Muscle layer of duodenum (tissue), 2 donors: Measurements from ENCODE around the gene ATG16L2.
"Not testable (repeated sequence)": the region's sequence is repeated elsewhere in the genome, so short reads cannot be mapped to it uniquely, and the experiment has no call there.

ENCODE experiments used
- H3K27ac ChIP-seq: one replicate; pipeline ENCODE4 v1.7.0; 2013; ENCODE audit warnings: mild to moderate bottlenecking, low read length
- H3K27me3 ChIP-seq: one replicate; pipeline ENCODE4 v1.7.0; 2013; ENCODE audit warnings: low read depth, mild to moderate bottlenecking, control low read depth, low read length
- H3K36me3 ChIP-seq, 2 donors: one replicate each; pipeline ENCODE4 v1.7.0; 2013; ENCODE audit warnings: low read length in 2 of 2, control low read depth in 1 of 2, mild to moderate bottlenecking in 1 of 2; ENCODE audit not compliant: insufficient read depth in 2 of 2, control insufficient read depth in 1 of 2
- H3K4me1 ChIP-seq, 2 donors: one replicate each; pipeline ENCODE4 v1.7.0; 2013; ENCODE audit warnings: low read length in 2 of 2, mild to moderate bottlenecking in 2 of 2, control low read depth in 1 of 2, moderate library complexity in 1 of 2; ENCODE audit not compliant: insufficient read depth in 2 of 2, control insufficient read depth in 1 of 2
- H3K4me3 ChIP-seq, 2 donors: one replicate each; pipeline ENCODE4 v1.7.0; 2013; ENCODE audit warnings: low read length in 2 of 2, low read depth in 1 of 2, mild to moderate bottlenecking in 1 of 2
- H3K9me3 ChIP-seq, 2 donors: one replicate each; pipeline ENCODE4 v1.7.0; 2013; ENCODE audit warnings: low read length in 2 of 2, control low read depth in 1 of 2, mild to moderate bottlenecking in 1 of 2; ENCODE audit not compliant: control insufficient read depth in 1 of 2
- donor health status: healthy.

The ATG16L2 gene

GRCh38 chr11:72808331-72808798 lies 5.8 kb upstream of the ATG16L2 start:
- Histone ChIP-seq H3K9me3 (no peaks in the 10 kb centered on the region), H3K36me3 (peaks cover 5 to 15% of the 10 kb centered on the region in 2 donors), H3K4me1 (peaks cover 7 to 11% of the 10 kb centered on the region in 2 donors), H3K27me3 (no peaks in the 10 kb centered on the region), H3K4me3 (no peak overlapping the region), H3K27ac (no peak overlapping the region)

- peaks cover 9 to 37% of the 10 kb centered on the region in 2 donors for H3K4me1 ChIP-seq
- H3K4me3 ChIP-seq, H3K9me3 ChIP-seq, H3K27me3 ChIP-seq, H3K27ac ChIP-seq: not testable (repeated sequence)
- H3K36me3 ChIP-seq: peaks cover 5 to 19% of the 10 kb centered on the region in 2 donors
Measured at GRCh38 chr11:72811686-72812085, 2.5 kb upstream of the ATG16L2 start.

GRCh38 chr11:72812604-72812966 lies 1.6 kb upstream of the ATG16L2 start:
- peaks cover 5 to 21% of the 10 kb centered on the region in 2 donors for H3K36me3 ChIP-seq
- peak overlapping the region; percentile 94 to 99 for H3K4me3 ChIP-seq
- H3K27ac ChIP-seq: peak overlapping the region; percentile 80
- no peaks in the 10 kb centered on the region for H3K27me3 ChIP-seq
- no peaks in the 10 kb centered on the region for H3K9me3 ChIP-seq
- peaks cover 9 to 39% of the 10 kb centered on the region in 2 donors for H3K4me1 ChIP-seq

GRCh38 chr11:72812967-72813739 lies 1.1 kb upstream of the ATG16L2 start:
- H3K27ac ChIP-seq: peak overlapping the region; percentile 80

GRCh38 chr11:72813740-72814285 lies 398 bp upstream of the ATG16L2 start:
- Histone ChIP-seq H3K4me3 (peak overlapping the region; percentile 94 to 99), H3K27ac (peak overlapping the region; percentile 80), H3K27me3 (no peaks in the 10 kb centered on the region), H3K36me3 (peaks cover 10 to 25% of the 10 kb centered on the region in 2 donors), H3K9me3 (no peaks in the 10 kb centered on the region), H3K4me1 (peaks cover 9 to 39% of the 10 kb centered on the region in 2 donors)

More at GRCh38 chr11:72812967-72813739, 1.1 kb upstream of the ATG16L2 start:
- Histone ChIP-seq H3K36me3 (peaks cover 5 to 25% of the 10 kb centered on the region in 2 donors), H3K4me1 (peaks cover 9 to 39% of the 10 kb centered on the region in 2 donors), H3K9me3 (no peaks in the 10 kb centered on the region), H3K27me3 (no peaks in the 10 kb centered on the region), H3K4me3 (peak overlapping the region; percentile 94 to 99)

GRCh38 chr11:72815110-72815618 lies 953 bp downstream of the ATG16L2 start:
- Histone ChIP-seq H3K27ac (peak overlapping the region; percentile 80), H3K9me3 (no peaks in the 10 kb centered on the region), H3K4me3 (peak overlapping the region; percentile 94 to 99), H3K36me3 (peaks cover 10 to 21% of the 10 kb centered on the region in 2 donors), H3K4me1 (peaks cover 9 to 39% of the 10 kb centered on the region in 2 donors), H3K27me3 (no peaks in the 10 kb centered on the region)

- H3K4me3 ChIP-seq: peak overlapping the region in 1 of 2 donors; percentile 4
- peaks cover 10 to 21% of the 10 kb centered on the region in 2 donors for H3K36me3 ChIP-seq
- H3K27ac ChIP-seq: no peak overlapping the region
- H3K27me3 ChIP-seq: no peaks in the 10 kb centered on the region
- H3K9me3 ChIP-seq: no peaks in the 10 kb centered on the region
- H3K4me1 ChIP-seq: peaks cover 9 to 46% of the 10 kb centered on the region in 2 donors
Measured at GRCh38 chr11:72816404-72816990, 2.3 kb downstream of the ATG16L2 start.

GRCh38 chr11:72817966-72818365 lies 3.8 kb downstream of the ATG16L2 start:
- no peak overlapping the region for H3K4me3 ChIP-seq
- H3K36me3 ChIP-seq: peaks cover 10 to 21% of the 10 kb centered on the region in 2 donors
- peaks cover 3 to 43% of the 10 kb centered on the region in 2 donors for H3K4me1 ChIP-seq
- no peaks in the 10 kb centered on the region for H3K27me3 ChIP-seq
- H3K27ac ChIP-seq: no peak overlapping the region
- no peaks in the 10 kb centered on the region for H3K9me3 ChIP-seq

- Histone ChIP-seq H3K4me3 (no peak overlapping the region), H3K9me3 (no peaks in the 10 kb centered on the region), H3K27ac (no peak overlapping the region), H3K36me3 (peaks cover 10 to 16% of the 10 kb centered on the region in 2 donors), H3K27me3 (no peaks in the 10 kb centered on the region), H3K4me1 (peaks cover 2 to 34% of the 10 kb centered on the region in 2 donors)
Measured at GRCh38 chr11:72818971-72819370, 4.8 kb downstream of the ATG16L2 start.

- Histone ChIP-seq H3K4me3 (no peak overlapping the region), H3K27me3 (no peaks in the 10 kb centered on the region), H3K36me3 (peaks cover 10 to 16% of the 10 kb centered on the region in 2 donors), H3K27ac (no peak overlapping the region), H3K4me1 (peaks cover 2 to 24% of the 10 kb centered on the region in 2 donors), H3K9me3 (no peaks in the 10 kb centered on the region)
Measured at GRCh38 chr11:72820439-72821139, 6.4 kb downstream of the ATG16L2 start.
